Natural killer cell (primary cell): ENCODE measurements around the gene SLC19A3. TPM values are rescaled to one million over a fixed set of nuclear protein-coding genes. Genes with fewer than 3 reads are reported as not detected.

ENCODE experiments used
- ATAC-seq, 3 donors: fragments of 150-1000 bp in 2 of 3; fragments of 200-7000 bp in 1 of 3; cut with Tn5 transposase; 1 replicate in 1 of 3; 2 replicates in 2 of 3; pipeline ENCODE4 v1.10.0; 2021; ENCODE audit warnings: mild to moderate bottlenecking in 2 of 3, moderate library complexity in 2 of 3
- DNase-seq, 2 donors: peaks; one replicate each; pipeline versions ENCODE4 v3.0.0 to v3.0.0-alpha.2; 2013 to 2021; ENCODE audit warnings: mixed read lengths in 1 of 2
- H3K27ac ChIP-seq: one replicate; pipeline ENCODE4 v1.5.1; 2013; ENCODE audit warnings: mild to moderate bottlenecking, low read length
- H3K27me3 ChIP-seq: one replicate; pipeline ENCODE4 v1.6.1; 2013; ENCODE audit warnings: low read length; ENCODE audit not compliant: control insufficient read depth, insufficient read depth
- H3K36me3 ChIP-seq: one replicate; pipeline ENCODE4 v1.6.1; 2013; ENCODE audit warnings: low read length; ENCODE audit not compliant: control insufficient read depth, insufficient read depth
- H3K4me1 ChIP-seq: one replicate; pipeline ENCODE4 v1.6.1; 2013; ENCODE audit warnings: low read length; ENCODE audit not compliant: control insufficient read depth, insufficient read depth
- H3K4me3 ChIP-seq: one replicate; pipeline ENCODE4 v1.5.1; 2013; ENCODE audit warnings: low read length
- H3K9me3 ChIP-seq: one replicate; pipeline ENCODE4 v1.6.1; 2013; ENCODE audit warnings: low read length; ENCODE audit not compliant: control insufficient read depth, insufficient read depth
- H3K27ac Mint-ChIP-seq, 2 donors: one replicate each; pipeline ENCODE4 v1.8.0; 2022; ENCODE audit warnings: mild to moderate bottlenecking in 2 of 2, mixed read lengths in 2 of 2, moderate library complexity in 1 of 2
- H3K27me3 Mint-ChIP-seq, 2 donors: one replicate each; pipeline ENCODE4 v1.8.0; 2022; ENCODE audit warnings: low read depth in 2 of 2, mixed read lengths in 2 of 2
- H3K36me3 Mint-ChIP-seq: one replicate; pipeline ENCODE4 v1.8.0; 2022; ENCODE audit warnings: mixed read lengths
- H3K4me1 Mint-ChIP-seq, 2 donors: one replicate each; pipeline ENCODE4 v1.8.0; 2022; ENCODE audit warnings: mixed read lengths in 2 of 2
- H3K4me3 Mint-ChIP-seq: one replicate; pipeline ENCODE4 v1.8.0; 2022; ENCODE audit warnings: mild to moderate bottlenecking, moderate library complexity, mixed read lengths
- H3K9me3 Mint-ChIP-seq, 2 donors: one replicate each; pipeline ENCODE4 v1.8.0; 2022; ENCODE audit warnings: mixed read lengths in 2 of 2
- WGBS: methylation state at CpG from one replicate; pipeline ENCODE4 v1.1.7; 2013; ENCODE audit warnings: missing lambda C conversion rate; ENCODE audit not compliant: insufficient coverage; 5-methylcytosine and 5-hydroxymethylcytosine counted together
- intact Hi-C: fragments of 100-400 bp; cut with micrococcal nuclease; formaldehyde crosslinking; loops from one replicate; pipeline ENCODE4 v1.14.2; 2022
- total RNA-seq, 4 donors: library from RNA; stranded (reverse); fragments of 120-200 nt in 1 of 4; gene quantifications; one replicate each; pipeline versions ENCODE4 v1.2.3 to v1.2.4, GENCODE V29; 2013 to 2022
- TF ChIP-seq, protein P1 (sequence below): fragments of 200-600 bp; IDR thresholded peaks from one replicate; pipeline ENCODE4 v1.8.0; 2022; ENCODE audit warnings: antibody characterized with exemption

Gene SLC19A3
- total RNA-seq, 3 donors from 2014 or later (not counting 1 experiment from before 2014, with no cell fraction given) = not detected

DNA sequence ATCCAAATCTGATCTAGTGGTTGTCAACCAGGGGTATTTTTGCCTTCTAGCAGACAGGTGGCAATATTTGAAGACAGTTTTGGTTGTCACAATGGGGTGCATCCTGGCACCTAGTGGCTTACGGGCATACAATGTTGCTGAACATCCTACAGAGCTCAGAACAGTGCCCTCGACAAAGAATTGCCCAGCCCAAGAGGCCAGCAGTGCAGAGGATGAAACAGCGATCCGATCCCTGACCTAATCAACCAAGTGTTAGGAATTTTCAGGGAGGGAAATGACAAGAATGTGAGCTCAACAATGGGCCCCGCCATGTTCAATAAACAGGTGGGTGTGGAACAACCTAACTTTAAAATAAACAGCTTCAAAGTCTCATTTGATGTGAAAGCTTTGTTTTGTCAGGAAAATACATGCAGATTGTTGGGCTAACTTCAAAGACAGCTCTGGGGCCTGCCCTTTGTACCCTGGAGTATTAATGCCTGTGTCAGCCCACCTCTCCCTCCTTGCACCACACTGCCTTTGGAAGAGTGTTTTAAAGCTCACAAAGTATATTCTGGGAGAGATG is 73.8 kb downstream of the SLC19A3 start:
- ATAC-seq = no peak
- Mint-ChIP-seq H3K4me3 (no peak overlapping the region), H3K4me1 (no peaks in the 10 kb centered on the region), H3K9me3 (no peaks in the 10 kb centered on the region), H3K36me3 (no peaks in the 10 kb centered on the region), H3K27me3 (peaks cover 0 to 11% of the 10 kb centered on the region in 2 donors), H3K27ac (no peak overlapping the region)
- Histone ChIP-seq H3K27ac (no peak overlapping the region), H3K27me3 (peaks cover 2% of the 10 kb centered on the region), H3K9me3 (no peaks in the 10 kb centered on the region), H3K36me3 (no peaks in the 10 kb centered on the region), H3K4me1 (no peaks in the 10 kb centered on the region), H3K4me3 (no peak overlapping the region)
- intact Hi-C loops = no loop called here
- no peak for DNase-seq
- TF ChIP-seq, protein P1, sequence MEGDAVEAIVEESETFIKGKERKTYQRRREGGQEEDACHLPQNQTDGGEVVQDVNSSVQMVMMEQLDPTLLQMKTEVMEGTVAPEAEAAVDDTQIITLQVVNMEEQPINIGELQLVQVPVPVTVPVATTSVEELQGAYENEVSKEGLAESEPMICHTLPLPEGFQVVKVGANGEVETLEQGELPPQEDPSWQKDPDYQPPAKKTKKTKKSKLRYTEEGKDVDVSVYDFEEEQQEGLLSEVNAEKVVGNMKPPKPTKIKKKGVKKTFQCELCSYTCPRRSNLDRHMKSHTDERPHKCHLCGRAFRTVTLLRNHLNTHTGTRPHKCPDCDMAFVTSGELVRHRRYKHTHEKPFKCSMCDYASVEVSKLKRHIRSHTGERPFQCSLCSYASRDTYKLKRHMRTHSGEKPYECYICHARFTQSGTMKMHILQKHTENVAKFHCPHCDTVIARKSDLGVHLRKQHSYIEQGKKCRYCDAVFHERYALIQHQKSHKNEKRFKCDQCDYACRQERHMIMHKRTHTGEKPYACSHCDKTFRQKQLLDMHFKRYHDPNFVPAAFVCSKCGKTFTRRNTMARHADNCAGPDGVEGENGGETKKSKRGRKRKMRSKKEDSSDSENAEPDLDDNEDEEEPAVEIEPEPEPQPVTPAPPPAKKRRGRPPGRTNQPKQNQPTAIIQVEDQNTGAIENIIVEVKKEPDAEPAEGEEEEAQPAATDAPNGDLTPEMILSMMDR = no peak
- WGBS = 93% methylated on average over 5 of the region's 5 CpGs

DNA sequence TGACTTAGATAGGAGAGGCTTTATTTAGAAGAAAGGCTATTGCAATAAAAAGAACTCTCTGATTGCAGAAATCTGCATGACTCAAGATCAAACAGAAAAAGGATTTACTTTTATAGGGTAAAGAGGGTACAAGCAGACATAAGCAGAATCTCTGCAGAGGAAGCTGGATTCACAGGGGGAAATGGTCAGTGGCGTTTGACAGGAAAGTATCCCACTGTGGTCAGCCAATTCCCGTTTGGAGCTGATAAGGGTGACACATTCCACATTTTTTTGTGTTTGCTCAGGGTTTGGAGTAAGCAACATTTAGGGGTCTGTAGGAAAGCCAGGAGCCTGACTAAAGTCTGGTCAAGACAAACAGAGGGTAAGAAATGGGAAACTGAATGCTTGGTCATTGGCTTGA is 75.2 kb downstream of the SLC19A3 start:
- Mint-ChIP-seq H3K4me1 (no peaks in the 10 kb centered on the region), H3K27ac (no peak overlapping the region), H3K27me3 (peaks cover 0 to 4% of the 10 kb centered on the region in 2 donors), H3K9me3 (no peaks in the 10 kb centered on the region), H3K4me3 (no peak overlapping the region), H3K36me3 (no peaks in the 10 kb centered on the region)
- TF ChIP-seq, protein P1 = no peak
- H3K4me3 ChIP-seq = no peak overlapping the region
- H3K36me3 ChIP-seq = no peaks in the 10 kb centered on the region
- H3K27ac ChIP-seq = no peak overlapping the region
- H3K27me3 ChIP-seq = peaks cover 2% of the 10 kb centered on the region
- no peak for DNase-seq
- H3K9me3 ChIP-seq = no peaks in the 10 kb centered on the region
- no peak for ATAC-seq
- intact Hi-C loops = no loop called here
- 51% methylated on average over 2 of the region's 2 CpGs for WGBS
- no peaks in the 10 kb centered on the region for H3K4me1 ChIP-seq

DNA sequence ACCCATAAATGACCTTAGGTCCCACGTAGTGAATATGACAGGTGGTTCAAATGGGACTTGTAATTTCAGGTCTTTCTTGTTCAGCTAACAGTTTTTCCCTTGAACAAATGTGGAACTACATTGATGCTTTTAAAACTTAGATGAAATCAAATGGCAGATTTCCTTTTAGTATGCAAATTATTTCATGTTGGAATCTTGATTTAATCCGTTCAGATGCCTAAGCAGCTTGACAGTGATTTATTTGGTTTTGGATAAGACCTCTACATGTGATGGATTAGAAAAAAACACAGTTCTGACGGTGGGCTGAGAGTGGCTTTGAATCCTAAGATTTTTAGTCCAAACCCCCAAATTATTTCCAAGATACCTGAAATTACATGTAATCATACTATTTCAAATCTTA is 83.6 kb downstream of the SLC19A3 start:
- intact Hi-C loops = no loop called here
- H3K4me3 Mint-ChIP-seq = no peak overlapping the region
- H3K4me1 Mint-ChIP-seq = no peaks in the 10 kb centered on the region
- no peak overlapping the region for H3K27ac Mint-ChIP-seq
- H3K36me3 Mint-ChIP-seq = no peaks in the 10 kb centered on the region
- 88% methylated on average over 3 of the region's 3 CpGs for WGBS
- H3K9me3 Mint-ChIP-seq = no peaks in the 10 kb centered on the region
- no peaks in the 10 kb centered on the region for H3K4me1 ChIP-seq
- TF ChIP-seq, protein P1 = no peak
- H3K9me3 ChIP-seq = no peaks in the 10 kb centered on the region
- no peaks in the 10 kb centered on the region for H3K27me3 ChIP-seq
- H3K27me3 Mint-ChIP-seq = peaks cover 0 to 17% of the 10 kb centered on the region in 2 donors
- H3K36me3 ChIP-seq = no peaks in the 10 kb centered on the region
- no peak overlapping the region for H3K4me3 ChIP-seq
- H3K27ac ChIP-seq = no peak overlapping the region
- ATAC-seq (no peak), DNase-seq (no peak)

Other genes starting within 250 kb of the SLC19A3 start
- gene AGFG1, start 245.9 kb downstream of the SLC19A3 start, total RNA-seq = 10 to 100 TPM; 65.0 to 71.6 (median 67.3) TPM
- gene SCYGR2, start 119.1 kb downstream of the SLC19A3 start, total RNA-seq = not detected
- not detected for gene SCYGR3, start 103.2 kb downstream of the SLC19A3 start, total RNA-seq
- gene SCYGR4, start 100.5 kb downstream of the SLC19A3 start, total RNA-seq = not detected
- not detected for gene SCYGR5, start 51.2 kb downstream of the SLC19A3 start, total RNA-seq
- not detected for gene SCYGR6, start 6.7 kb upstream of the SLC19A3 start, total RNA-seq
- gene SCYGR7, start 10.3 kb upstream of the SLC19A3 start, total RNA-seq = not detected
- not detected for gene SCYGR8, start 27.9 kb upstream of the SLC19A3 start, total RNA-seq
- 1 to 10 TPM in 1 of 3 donors, not detected in 2; 2.0 TPM for gene CCL20, start 95.8 kb upstream of the SLC19A3 start, total RNA-seq
- not detected for gene DAW1, start 153.6 kb upstream of the SLC19A3 start, total RNA-seq